Liver (tissue), 9 donors: ENCODE measurements around the gene CLIC6. TPM values are rescaled to one million over a fixed set of nuclear protein-coding genes. Genes with fewer than 3 reads are reported as not detected.

Source experiments
- DNase-seq: peaks from one replicate; pipeline ENCODE4 v3.0.0-alpha.2; 2017; ENCODE audit warnings: low spot score
- H3K27ac ChIP-seq, 2 donors: one replicate each; pipeline ENCODE4 v1.7.0; 2013; ENCODE audit warnings: inconsistent platforms in 2 of 2, low read length in 2 of 2, control low read depth in 1 of 2, low read depth in 1 of 2, mild to moderate bottlenecking in 1 of 2
- H3K27me3 ChIP-seq, 4 donors: one replicate each; pipeline versions ENCODE4 v1.6.1 to v1.7.0; 2013; ENCODE audit warnings: low read length in 3 of 4, inconsistent platforms in 1 of 4, mild to moderate bottlenecking in 1 of 4, moderate library complexity in 1 of 4; ENCODE audit not compliant: control insufficient read depth in 4 of 4, insufficient read depth in 4 of 4
- H3K36me3 ChIP-seq, 4 donors: one replicate each; pipeline versions ENCODE4 v1.6.1 to v1.7.0; 2013; ENCODE audit warnings: low read length in 3 of 4, mild to moderate bottlenecking in 3 of 4, low read depth in 1 of 4, moderate library complexity in 1 of 4; ENCODE audit not compliant: control insufficient read depth in 4 of 4, insufficient read depth in 3 of 4
- H3K4me1 ChIP-seq, 4 donors: one replicate each; pipeline versions ENCODE4 v1.6.1 to v1.7.0; 2013; ENCODE audit warnings: low read length in 3 of 4, mild to moderate bottlenecking in 3 of 4, moderate library complexity in 1 of 4; ENCODE audit not compliant: control insufficient read depth in 4 of 4, insufficient read depth in 4 of 4
- H3K4me3 ChIP-seq, 3 donors: one replicate each; pipeline versions ENCODE4 v1.6.1 to v1.7.0; 2013; ENCODE audit warnings: low read length in 3 of 3, control low read depth in 1 of 3, low read depth in 1 of 3, mild to moderate bottlenecking in 1 of 3
- H3K9ac ChIP-seq, 2 donors: one replicate each; pipeline ENCODE4 v1.7.0; 2013; ENCODE audit warnings: low read length in 2 of 2, mild to moderate bottlenecking in 2 of 2, moderate library complexity in 2 of 2, control low read depth in 1 of 2, low read depth in 1 of 2
- H3K9me3 ChIP-seq, 4 donors: one replicate each; pipeline versions ENCODE4 v1.6.1 to v1.7.0; 2013; ENCODE audit warnings: low read length in 3 of 4; ENCODE audit not compliant: control insufficient read depth in 4 of 4
- CTCF ChIP-seq: fragments of 150-350 bp; IDR thresholded peaks from 2 replicates; pipeline ENCODE4 v1.5.1; 2017; ENCODE audit warnings: improper control_type of control experiment, low read depth, low read length; ENCODE audit not compliant: missing input control
- FOXA1 ChIP-seq: IDR thresholded peaks from 2 replicates; pipeline ENCODE4 v1.6.1; 2016; ENCODE audit warnings: antibody characterized with exemption
- FOXA2 ChIP-seq: IDR thresholded peaks from 2 replicates; pipeline ENCODE4 v1.6.1; 2016; ENCODE audit warnings: antibody characterized with exemption
- HNF4A ChIP-seq, 2 donors: conservative IDR thresholded peaks; 2 replicates each; pipeline ENCODE4 v1.6.1; 2016; ENCODE audit warnings: antibody characterized with exemption in 2 of 2, mild to moderate bottlenecking in 2 of 2
- HNF4G ChIP-seq: IDR thresholded peaks from 2 replicates; pipeline ENCODE4 v1.6.1; 2016; ENCODE audit warnings: antibody characterized with exemption
- JUND ChIP-seq, 2 donors: IDR thresholded peaks; 2 replicates each; pipeline ENCODE4 v1.6.1; 2016; ENCODE audit warnings: antibody characterized with exemption in 2 of 2
- MAX ChIP-seq: IDR thresholded peaks from 2 replicates; pipeline ENCODE4 v1.6.1; 2016; ENCODE audit warnings: antibody characterized with exemption
- RXRA ChIP-seq, 2 donors: IDR thresholded peaks; 2 replicates each; pipeline ENCODE4 v1.6.1; 2017 to 2018; ENCODE audit warnings: antibody characterized with exemption in 2 of 2, mild to moderate bottlenecking in 1 of 2
- SP1 ChIP-seq: IDR thresholded peaks from 2 replicates; pipeline ENCODE4 v1.6.1; 2018; ENCODE audit warnings: antibody characterized with exemption, mild to moderate bottlenecking
- TAF1 ChIP-seq: conservative IDR thresholded peaks from 2 replicates; pipeline ENCODE4 v1.6.1; 2016; ENCODE audit warnings: antibody characterized with exemption, mild to moderate bottlenecking
- YY1 ChIP-seq: IDR thresholded peaks from 2 replicates; pipeline ENCODE4 v1.6.1; 2016; ENCODE audit warnings: antibody characterized with exemption, mild to moderate bottlenecking
- WGBS: extraction: QIAGEN DNeasy Blood & Tissue Kit; methylation state at CpG from one replicate; pipeline ENCODE4 v1.1.7; 2013; 5-methylcytosine and 5-hydroxymethylcytosine counted together
- polyA plus RNA-seq, 2 donors: library from polyadenylated mRNA; stranded (reverse) in 1 of 2; unstranded in 1 of 2; fragments of 200-250 nt in 1 of 2; fragments of >200 nt in 1 of 2; fragmentation: Nextera tagmentation in 1 of 2; extraction: Ambion mirVana in 1 of 2; gene quantifications; one replicate each; pipeline versions ENCODE4 v1.2.1 to v1.2.3, GENCODE V29; 2013 to 2015
- total RNA-seq, 2 donors: library from RNA; depleted of rRNA; stranded (reverse); fragments of >200 nt; gene quantifications; one replicate each; pipeline ENCODE4 v1.2.3, GENCODE V29; 2014
- TF ChIP-seq, protein P1 (sequence below): IDR thresholded peaks from 2 replicates; pipeline ENCODE4 v1.6.1; 2016; ENCODE audit warnings: antibody characterized with exemption
- TF ChIP-seq, protein P2 (sequence below): IDR thresholded peaks from 2 replicates; pipeline ENCODE4 v1.6.1; 2016; ENCODE audit warnings: antibody characterized with exemption
- TF ChIP-seq, protein P3 (sequence below): IDR thresholded peaks from 2 replicates; pipeline ENCODE4 v1.6.1; 2016; ENCODE audit warnings: antibody characterized with exemption, mild to moderate bottlenecking
- donor health status: healthy.
- donor health status: healthy.
- donor health status: healthy.
- donor health status: healthy.
- donor health status: healthy.

The CLIC6 gene
- total and polyA plus RNA-seq, 4 donors: 0.05 to 0.59 (median 0.23) TPM

DNA sequence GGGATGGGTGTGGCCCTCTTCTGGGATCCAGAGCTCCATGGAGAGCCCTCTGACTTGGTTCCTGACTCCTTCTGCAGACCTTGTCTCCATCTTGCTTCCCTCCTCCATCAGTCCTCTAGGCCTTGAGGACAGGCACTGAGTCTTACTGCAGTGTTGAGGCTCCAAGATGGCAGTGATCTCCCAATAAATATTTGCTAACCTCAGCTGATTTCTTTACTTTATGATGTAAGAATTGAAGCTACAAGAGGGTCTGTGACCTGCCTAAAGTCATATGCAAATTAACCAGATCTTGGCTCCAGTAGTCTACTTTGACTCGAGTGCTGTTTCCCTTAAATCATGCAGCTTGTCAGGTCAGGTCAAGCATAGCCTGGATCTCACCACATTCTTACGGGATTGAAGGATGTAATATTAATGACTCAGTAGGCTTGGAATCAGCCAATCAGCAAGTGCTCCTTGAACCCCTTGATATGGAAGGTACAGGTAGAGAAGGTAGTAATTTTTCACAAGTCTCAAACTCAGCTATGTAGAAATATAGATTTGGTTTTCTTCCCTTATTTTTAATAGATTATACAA is 93.0 kb downstream of the CLIC6 start:
- Histone ChIP-seq H3K4me3 (no peak overlapping the region), H3K27me3 (no peaks in the 10 kb centered on the region), H3K4me1 (no peaks in the 10 kb centered on the region), H3K27ac (no peak overlapping the region), H3K9me3 (peaks cover 0 to 2% (median 2%) of the 10 kb centered on the region in 4 donors), H3K36me3 (no peaks in the 10 kb centered on the region), H3K9ac (no peak overlapping the region)
- TF ChIP-seq YY1 (no peak), HNF4A (conservative IDR thresholded peaks at IDR 0.05) (no peak), TAF1 (no peak), MAX (no peak), SP1 (no peak), FOXA2 (no peak), FOXA1 (no peak)
- TF ChIP-seq, protein P1, sequence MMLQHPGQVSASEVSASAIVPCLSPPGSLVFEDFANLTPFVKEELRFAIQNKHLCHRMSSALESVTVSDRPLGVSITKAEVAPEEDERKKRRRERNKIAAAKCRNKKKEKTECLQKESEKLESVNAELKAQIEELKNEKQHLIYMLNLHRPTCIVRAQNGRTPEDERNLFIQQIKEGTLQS: no peak
- TF ChIP-seq, protein P2, sequence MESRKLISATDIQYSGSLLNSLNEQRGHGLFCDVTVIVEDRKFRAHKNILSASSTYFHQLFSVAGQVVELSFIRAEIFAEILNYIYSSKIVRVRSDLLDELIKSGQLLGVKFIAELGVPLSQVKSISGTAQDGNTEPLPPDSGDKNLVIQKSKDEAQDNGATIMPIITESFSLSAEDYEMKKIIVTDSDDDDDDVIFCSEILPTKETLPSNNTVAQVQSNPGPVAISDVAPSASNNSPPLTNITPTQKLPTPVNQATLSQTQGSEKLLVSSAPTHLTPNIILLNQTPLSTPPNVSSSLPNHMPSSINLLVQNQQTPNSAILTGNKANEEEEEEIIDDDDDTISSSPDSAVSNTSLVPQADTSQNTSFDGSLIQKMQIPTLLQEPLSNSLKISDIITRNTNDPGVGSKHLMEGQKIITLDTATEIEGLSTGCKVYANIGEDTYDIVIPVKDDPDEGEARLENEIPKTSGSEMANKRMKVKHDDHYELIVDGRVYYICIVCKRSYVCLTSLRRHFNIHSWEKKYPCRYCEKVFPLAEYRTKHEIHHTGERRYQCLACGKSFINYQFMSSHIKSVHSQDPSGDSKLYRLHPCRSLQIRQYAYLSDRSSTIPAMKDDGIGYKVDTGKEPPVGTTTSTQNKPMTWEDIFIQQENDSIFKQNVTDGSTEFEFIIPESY: no peak
- no peak for DNase-seq
- 86% methylated on average over 2 of the region's 2 CpGs for WGBS

GRCh38 chr21:34762786-34763185 is 94.0 kb downstream of the CLIC6 start:
- DNase-seq: no peak
- Histone ChIP-seq H3K9me3 (peaks cover 0 to 2% (median 2%) of the 10 kb centered on the region in 4 donors), H3K9ac (no peak overlapping the region), H3K4me1 (no peaks in the 10 kb centered on the region), H3K36me3 (no peaks in the 10 kb centered on the region), H3K4me3 (no peak overlapping the region), H3K27me3 (no peaks in the 10 kb centered on the region), H3K27ac (no peak overlapping the region)
- TF ChIP-seq FOXA2 (no peak), TAF1 (no peak), RXRA (IDR thresholded peaks at IDR 0.05) (no peak), SP1 (no peak), CTCF (no peak), JUND (IDR thresholded peaks at IDR 0.05) (no peak), HNF4G (no peak)
- TF ChIP-seq, protein P1: no peak
- TF ChIP-seq, protein P2: no peak
- TF ChIP-seq, protein P3, sequence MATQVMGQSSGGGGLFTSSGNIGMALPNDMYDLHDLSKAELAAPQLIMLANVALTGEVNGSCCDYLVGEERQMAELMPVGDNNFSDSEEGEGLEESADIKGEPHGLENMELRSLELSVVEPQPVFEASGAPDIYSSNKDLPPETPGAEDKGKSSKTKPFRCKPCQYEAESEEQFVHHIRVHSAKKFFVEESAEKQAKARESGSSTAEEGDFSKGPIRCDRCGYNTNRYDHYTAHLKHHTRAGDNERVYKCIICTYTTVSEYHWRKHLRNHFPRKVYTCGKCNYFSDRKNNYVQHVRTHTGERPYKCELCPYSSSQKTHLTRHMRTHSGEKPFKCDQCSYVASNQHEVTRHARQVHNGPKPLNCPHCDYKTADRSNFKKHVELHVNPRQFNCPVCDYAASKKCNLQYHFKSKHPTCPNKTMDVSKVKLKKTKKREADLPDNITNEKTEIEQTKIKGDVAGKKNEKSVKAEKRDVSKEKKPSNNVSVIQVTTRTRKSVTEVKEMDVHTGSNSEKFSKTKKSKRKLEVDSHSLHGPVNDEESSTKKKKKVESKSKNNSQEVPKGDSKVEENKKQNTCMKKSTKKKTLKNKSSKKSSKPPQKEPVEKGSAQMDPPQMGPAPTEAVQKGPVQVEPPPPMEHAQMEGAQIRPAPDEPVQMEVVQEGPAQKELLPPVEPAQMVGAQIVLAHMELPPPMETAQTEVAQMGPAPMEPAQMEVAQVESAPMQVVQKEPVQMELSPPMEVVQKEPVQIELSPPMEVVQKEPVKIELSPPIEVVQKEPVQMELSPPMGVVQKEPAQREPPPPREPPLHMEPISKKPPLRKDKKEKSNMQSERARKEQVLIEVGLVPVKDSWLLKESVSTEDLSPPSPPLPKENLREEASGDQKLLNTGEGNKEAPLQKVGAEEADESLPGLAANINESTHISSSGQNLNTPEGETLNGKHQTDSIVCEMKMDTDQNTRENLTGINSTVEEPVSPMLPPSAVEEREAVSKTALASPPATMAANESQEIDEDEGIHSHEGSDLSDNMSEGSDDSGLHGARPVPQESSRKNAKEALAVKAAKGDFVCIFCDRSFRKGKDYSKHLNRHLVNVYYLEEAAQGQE: no peak
- WGBS: 91% methylated on average over 1 of the region's 1 CpG
